Kidney glomerular epithelial cell (primary cell): Measurements from ENCODE around the gene CYTH1.
"Not testable (repeated sequence)": the region's sequence is repeated elsewhere in the genome, so short reads cannot be mapped to it uniquely, and the experiment has no call there.

ENCODE experiments used
- DNase-seq: peaks from one replicate; lab custom pipeline; 2025; lab: John Stamatoyannopoulos, UW

Gene CYTH1

DNA sequence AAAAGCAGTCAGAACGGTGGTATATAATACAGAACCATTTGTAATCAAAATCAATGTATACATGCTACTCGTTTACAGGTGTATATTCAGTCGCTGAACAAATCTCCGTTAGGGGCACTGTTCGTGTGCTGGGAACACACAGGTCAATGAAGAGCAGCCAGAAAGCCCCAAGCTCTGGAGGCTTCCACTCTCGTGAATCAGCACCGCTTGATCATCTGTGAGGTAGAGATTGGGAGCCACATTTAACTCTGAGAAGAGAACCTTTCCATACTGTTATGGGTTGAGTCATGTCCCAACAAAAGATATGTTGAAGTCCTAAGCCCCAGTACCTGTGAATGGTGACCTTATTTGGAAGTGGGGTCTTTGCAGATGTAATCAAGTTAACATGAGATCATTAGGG lies 5.4 kb upstream of the CYTH1 start:
- no peak for DNase-seq

- DNase-seq: no peak
Measured at GRCh38 chr17:78785663-78786057, 3.6 kb upstream of the CYTH1 start.

DNA sequence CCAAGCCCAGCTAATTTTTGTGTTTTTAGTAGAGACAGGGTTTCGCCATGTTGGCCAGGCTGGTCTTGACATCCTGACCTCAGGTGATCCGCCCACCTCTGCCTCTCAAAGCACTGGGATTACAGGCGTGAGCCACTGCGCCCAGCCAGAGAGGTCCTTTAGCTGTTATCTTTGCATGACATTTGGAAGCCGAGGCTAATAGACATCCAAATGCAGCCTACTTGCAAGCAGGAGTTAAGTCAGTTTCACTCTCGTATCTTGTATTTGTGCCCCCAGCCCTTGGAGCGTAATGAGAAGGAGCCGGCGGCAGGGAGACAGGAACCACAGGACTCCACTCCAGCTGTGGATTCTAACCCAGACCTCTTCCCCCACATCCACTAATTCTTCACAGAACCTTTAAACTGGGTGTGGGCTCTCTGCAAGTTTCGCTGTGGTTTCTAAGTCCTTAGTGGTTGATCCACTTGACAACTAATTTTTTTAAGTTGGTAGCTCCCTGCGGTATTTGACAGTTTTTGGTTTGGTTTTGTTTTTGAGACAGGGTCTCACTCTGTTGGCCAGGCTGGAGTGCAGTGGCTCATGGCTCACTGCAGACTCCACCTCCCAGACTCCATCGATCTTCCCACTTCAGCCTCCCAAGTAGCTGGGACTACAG lies 3.1 kb upstream of the CYTH1 start:
- DNase-seq: no peak

- no peak for DNase-seq
Measured at GRCh38 chr17:78784352-78784751, 2.3 kb upstream of the CYTH1 start.

DNA sequence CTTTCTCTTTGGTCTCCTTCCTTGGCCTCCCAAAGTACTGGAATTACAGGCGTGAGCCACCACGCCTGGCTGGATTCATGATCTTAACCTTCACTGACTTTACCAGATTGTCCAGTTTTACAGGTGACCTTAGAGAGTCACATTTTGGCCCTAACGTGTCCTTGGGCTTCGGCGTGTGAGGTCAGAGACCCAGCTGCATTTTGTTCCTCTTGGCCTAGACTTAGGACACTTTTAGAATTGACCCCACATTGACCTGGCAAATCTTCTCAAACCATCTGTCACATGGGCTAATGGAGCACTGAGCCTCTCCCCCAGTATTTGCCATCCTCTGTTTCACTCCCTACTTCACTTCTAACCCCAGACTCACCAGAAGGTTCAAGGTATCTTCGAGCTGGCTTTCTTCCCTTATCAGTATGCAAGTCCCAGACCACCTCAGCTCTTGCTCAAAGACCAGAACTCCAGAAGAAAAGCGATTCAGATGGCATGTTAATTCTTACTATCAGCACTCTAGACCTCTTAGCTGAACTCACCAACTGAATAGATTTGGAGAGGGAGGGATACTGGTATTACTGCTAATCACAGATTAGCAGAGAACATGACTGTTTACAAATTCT lies 1.7 kb upstream of the CYTH1 start:
- DNase-seq: no peak

- no peak for DNase-seq
Measured at GRCh38 chr17:78781104-78781892, 775 bp downstream of the CYTH1 start.

GRCh38 chr17:78780335-78780734 lies 1.7 kb downstream of the CYTH1 start:
- DNase-seq: no peak

DNA sequence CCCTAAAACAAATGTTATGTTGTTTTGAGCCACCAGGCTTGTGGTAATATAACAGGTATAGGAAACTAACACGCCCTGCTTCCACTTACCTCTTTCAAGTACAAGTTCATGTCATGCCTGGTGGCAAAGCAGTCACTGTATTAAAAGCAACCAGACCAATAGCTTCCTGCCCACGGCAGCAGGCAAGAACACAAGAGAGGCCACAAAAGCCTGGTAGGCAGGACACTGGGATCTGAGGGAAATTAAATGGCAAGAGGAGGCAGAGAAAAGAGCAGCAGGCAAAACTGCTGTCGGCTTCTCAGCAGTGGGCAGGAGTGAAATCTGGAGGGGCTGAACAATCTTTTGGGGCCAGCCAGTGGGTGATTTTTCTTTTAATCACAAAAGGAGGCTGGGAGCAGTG lies 2.2 kb downstream of the CYTH1 start:
- no peak for DNase-seq

DNA sequence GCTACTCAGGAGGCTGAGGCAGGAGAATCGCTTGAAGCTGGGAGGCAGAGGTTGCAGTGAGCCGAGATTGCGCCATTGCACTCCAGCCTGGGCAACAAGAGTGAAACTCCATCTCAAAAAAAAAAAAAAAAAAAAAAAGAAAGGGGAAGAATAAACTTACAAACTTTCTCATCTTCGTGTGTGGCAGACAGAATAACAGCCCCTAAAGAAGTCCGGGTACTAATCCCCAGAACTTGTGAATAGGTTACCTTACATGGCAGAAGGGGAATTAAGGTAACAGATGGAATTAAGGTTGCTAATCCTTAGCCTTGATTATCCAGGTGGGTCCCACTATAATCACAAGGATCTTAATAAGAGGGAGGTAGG lies 2.8 kb downstream of the CYTH1 start:
- DNase-seq: not testable (repeated sequence)

GRCh38 chr17:78777881-78778280 lies 4.2 kb downstream of the CYTH1 start:
- DNase-seq: no peak

GRCh38 chr17:78774956-78775571 lies 7.0 kb downstream of the CYTH1 start:
- DNase-seq: no peak

- DNase-seq: no peak
Measured at GRCh38 chr17:78774453-78774852, 7.6 kb downstream of the CYTH1 start.

DNA sequence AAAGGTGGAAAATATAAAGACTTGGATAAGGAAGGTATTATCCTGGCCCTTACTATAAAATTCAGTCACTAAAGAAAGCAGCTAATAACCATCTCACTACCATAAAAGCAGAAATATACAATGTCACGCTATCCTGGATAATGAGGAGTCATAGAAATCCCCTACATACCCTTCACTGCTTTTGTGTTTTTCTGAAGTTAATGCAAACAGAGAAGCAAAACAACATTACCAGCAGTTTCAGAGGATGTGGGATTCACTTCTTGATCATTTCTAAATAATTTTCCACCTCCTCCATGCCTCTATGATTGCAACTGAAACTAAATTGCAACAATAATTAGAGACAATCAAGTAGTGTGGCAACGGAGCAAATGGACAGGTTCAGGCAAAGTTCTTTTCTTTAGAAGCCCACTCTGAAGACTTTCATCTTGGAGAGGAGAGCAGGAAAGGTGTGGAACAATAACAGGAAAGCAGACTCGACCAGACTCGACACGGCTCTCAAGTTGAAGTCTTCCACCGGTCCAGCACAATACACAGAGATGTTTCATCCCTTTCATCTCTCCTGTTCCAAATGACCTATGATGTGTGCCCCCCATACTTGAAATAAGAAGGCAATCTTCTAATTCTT lies 10.2 kb downstream of the CYTH1 start:
- no peak for DNase-seq

DNA sequence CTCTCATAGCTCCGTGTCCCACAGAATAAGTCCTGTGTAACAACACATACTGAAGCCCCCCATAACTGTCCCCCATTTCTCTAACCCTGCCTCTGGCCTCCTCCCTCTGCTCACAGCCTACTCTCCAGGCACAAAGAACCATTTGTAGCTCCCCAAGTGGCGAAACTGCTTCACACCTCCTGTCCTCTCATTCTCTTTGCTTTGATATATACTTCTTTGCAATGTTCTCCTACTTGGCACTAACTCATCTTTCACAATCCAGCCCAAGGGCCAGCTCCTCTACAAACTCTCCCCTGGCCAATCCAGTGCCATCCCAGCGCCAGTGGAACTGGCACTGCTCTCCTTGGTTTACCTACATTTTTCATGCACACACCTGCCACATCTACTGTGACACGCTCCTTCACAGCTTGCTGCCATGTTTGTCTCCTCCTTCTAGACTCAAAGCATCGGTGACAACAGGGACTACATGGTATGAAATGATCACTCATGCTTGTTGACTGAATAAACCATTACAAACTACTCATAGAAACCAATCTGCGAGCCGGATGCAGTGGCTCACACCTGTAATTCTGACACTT lies 12.8 kb downstream of the CYTH1 start:
- DNase-seq: no peak

DNA sequence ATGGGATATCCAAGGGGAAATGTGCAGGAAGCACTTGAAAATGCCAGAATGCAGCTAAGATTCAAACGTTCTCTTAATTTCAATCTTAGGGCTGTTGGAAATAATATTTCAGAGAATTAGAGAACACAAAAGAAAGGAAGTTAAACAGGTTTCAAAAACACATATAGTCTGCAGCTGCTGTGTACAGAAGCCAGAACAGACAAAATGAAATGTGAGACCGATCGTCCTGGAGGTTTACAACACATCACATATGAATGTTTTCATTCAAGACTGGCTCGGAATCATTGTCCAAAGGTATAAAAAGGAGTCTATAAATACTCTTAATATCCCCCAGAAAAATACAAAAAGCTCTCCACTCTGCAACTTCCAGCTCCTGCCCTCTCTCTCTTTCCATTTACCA lies 14.3 kb downstream of the CYTH1 start:
- DNase-seq: no peak

- no peak for DNase-seq
Measured at GRCh38 chr17:78766743-78767294, 15.3 kb downstream of the CYTH1 start.

DNA sequence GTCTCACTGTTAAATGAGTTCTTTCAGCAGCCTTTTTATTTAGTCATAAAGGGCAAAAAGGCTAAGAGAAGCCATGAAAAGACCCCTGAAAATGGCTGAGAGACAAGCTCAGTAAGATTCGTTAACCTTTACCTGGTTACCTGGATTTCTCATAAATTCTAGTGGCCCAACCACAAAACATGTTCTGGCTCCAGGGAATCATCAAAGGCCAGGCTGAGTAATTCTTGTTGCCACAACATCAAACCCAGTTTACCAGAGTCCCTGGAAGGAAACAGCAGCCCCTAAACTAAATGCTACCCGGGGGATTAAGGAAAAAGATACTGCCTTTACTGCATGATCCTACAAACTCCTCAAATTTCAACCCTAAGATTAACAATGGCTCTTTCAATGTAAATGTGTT lies 15.8 kb downstream of the CYTH1 start:
- DNase-seq: no peak

DNA sequence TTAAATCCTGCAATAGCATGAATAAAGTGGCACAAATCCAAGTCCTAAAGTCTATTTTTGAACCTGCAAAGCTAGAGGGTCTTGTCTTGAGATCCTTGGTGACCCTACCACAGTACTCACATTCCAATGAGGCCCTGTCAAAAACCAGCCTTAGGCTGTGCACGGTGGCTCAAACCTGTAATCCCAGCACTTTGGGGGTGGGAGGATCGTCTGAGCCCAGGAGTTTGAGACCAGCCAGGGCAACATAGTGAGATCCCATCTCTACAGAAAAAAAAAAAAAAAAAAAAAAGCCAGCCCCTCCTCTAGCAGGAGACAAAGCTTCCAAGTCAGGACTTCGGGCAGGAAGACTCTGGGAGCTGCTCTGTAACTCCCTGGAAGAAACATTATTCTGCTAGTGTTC lies 16.3 kb downstream of the CYTH1 start:
- no peak for DNase-seq

DNA sequence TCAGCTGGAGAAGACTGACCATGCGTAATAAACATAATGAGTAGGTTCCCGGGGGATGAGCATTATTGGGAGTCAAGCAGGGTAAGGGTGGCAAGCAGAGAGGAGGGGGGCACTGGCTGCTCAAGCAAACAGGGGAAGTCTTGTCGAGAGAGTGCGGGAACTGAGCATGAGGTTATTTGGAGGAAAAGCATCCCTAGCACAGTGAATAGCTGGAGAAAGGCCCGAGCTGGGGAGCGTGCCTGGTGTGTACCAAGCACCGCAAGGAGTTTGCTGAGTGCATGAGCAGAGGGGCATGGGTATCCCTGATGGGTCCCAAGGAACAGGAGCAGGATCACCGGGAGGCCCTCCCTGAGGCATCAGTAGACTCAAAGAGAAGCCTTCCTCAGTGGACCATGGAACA lies 17.2 kb downstream of the CYTH1 start:
- no peak for DNase-seq

GRCh38 chr17:78763561-78763960 lies 18.5 kb downstream of the CYTH1 start:
- DNase-seq: no peak

- DNase-seq: no peak
Measured at GRCh38 chr17:78761789-78762406, 20.2 kb downstream of the CYTH1 start.
